ENCODE results near the gene TEX261.

TEX261 gene

GRCh38 chr2:70999931-71000330, 5.3 kb upstream of the TEX261 start:
- peak in 1 of 2 experiments; percentile 10 for DNase-seq

- peak in 1 of 2 experiments; percentile 11 for DNase-seq
Measured at GRCh38 chr2:70999362-70999761, 4.7 kb upstream of the TEX261 start.

DNA sequence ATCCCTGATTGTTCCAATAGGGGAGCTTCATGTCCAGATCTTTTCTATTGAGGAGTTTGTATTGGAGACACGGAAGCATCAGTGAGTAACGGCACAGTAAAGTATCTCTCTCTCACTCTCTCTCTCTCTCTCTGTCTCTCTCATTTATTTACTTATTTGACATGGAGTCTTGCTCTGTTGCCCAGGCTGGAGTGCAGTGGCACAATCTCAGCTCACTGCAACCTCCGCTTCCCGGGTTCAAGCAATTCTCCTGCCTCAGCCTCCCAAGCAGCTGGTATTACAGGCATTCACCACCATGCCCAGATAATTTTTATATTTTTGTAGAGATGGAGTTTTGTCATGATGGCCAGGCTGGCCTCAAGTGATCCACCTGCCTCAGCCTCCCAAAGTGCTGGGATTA, 4.2 kb upstream of the TEX261 start:
- peak in 1 of 2 experiments; percentile 4 for DNase-seq

GRCh38 chr2:70995426-70995729, 705 bp upstream of the TEX261 start:
- DNase-seq, result peak; percentile 60 to 63

- DNase-seq, result peak; percentile 66 to 76
Measured at GRCh38 chr2:70994009-70994698, 519 bp downstream of the TEX261 start.

DNA sequence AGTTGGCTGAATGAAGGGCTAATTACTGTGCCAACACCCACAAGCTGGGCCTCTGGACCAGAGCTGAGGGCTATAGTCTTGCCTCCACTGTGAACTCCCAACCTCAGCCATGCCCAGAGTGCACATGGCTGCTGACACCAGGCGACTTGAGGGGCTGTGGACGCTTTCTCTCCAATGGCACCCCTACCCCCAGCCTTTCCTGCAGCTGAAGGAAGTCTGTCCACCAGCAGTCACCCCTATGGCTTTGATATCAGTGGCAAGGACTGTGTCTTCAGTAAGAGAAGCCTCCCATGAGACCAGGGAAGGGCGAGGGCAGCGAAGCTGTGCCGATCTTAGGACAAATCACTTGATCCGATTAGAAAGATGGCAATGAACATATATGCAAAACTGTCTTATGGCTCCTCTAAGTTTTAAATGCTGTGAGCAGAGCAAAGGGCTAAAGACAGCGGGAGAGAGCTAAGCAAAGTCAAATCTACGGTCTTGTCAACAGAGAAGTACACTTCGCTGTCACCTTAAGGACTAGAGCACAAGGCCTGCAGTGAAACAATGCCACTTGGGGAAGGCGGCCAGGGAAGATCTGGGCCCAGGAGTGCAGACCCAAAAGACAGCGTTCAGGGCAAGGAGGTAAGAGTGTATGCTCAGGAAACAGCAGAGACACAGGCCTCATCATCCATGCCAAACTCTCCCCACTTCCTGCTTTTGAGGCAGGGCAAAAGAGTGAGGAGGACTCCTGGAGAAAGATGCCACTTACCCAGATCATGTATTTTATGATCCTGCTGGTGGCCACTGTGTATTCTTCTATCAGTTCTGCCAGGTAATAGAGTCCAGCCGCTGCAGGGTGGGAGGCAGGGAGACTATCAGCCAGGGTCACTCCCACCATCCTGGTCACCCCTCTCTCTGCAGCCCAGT, 1.5 kb downstream of the TEX261 start:
- DNase-seq, result peak; percentile 16 to 18

- DNase-seq, result no peak
Measured at GRCh38 chr2:70991742-70992141, 2.9 kb downstream of the TEX261 start.

DNA sequence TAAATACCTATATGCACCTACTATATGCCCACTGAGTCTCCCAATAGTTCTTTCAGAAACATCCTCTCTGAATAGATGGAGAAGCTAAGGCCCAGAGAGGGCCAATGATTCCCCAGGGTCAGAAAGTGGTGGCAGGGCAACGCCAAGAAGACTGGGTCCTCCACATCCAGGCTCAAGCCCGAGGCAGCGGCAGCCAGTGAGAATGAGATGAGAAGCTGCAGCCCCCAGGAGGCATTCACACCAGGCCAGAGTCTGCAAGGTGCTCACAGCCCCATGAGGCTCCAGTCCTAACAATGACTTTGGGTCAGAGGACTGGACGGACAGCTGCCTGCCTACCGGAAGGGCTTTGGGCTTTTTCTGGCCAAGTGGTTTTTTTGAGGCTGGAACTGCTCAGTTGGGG, 3.5 kb downstream of the TEX261 start:
- DNase-seq, result no peak

DNA sequence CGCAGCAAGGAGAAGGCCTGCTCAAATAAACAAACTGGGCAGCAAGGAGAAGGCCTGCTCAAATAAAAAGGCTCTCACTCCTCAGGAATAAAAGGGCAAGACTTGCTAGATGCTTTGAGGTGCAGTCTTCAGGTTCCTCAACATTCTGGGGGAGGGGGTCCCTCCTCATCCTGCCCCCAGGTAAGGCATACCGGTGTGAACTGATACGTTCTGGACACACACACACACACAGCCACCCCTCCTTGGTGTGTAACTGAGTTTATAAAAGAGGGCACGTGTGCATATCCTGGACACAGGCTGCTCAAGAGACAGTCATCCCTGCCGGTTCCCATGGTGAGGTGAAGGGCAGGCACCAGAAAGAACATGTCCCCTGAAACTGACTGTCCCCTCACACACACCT, 4.5 kb downstream of the TEX261 start:
- no peak for DNase-seq

DNA sequence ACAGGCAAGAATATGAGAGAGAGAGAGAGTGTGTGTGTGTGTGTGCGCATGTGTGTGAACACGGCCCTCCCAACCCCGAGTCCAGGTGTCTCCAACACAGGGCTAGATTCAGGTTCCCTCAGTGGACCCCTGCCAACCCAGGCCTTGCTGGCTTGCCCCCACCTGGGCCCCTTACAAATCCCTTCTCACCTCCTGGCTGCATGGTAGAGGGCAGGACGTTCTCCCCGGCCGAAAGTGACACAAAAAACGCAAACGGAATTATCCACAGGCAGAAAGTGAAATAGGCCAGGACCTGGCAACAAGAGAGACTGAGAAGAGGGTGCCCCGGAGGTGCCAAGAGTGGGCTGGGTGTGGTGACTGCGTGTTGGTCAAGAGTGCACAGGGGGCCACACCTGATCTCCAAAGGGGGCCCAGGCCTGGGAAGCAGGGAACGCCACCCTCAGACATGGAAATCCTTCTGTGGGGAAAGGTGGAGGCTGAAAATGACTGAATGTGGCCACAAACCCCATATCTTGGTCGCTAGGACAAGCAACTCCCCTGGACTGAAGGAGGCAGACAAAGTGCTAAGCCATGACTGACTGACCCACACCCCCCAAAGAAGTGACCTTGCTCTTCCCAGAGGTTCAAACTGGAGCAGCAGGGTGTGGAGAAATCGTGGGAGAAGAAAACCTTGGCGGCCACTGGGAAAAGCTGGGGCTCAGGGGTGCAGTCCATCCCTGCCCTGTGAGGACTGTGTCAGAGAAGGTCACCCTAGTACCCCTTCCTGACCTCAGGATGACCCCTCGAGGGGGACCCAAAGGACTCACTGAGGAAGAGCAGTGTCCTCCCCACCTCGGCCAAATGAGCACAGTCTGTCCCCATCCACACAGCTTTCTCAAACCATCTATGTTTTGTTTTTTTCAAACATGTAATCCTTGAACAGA, 5.7 kb downstream of the TEX261 start:
- DNase-seq, result peak; percentile 9 to 11

- DNase-seq, result peak; percentile 10 to 14
Measured at GRCh38 chr2:70988151-70988550, 6.5 kb downstream of the TEX261 start.

GRCh38 chr2:70987386-70987785, 7.3 kb downstream of the TEX261 start:
- DNase-seq, result peak; percentile 10

DNA sequence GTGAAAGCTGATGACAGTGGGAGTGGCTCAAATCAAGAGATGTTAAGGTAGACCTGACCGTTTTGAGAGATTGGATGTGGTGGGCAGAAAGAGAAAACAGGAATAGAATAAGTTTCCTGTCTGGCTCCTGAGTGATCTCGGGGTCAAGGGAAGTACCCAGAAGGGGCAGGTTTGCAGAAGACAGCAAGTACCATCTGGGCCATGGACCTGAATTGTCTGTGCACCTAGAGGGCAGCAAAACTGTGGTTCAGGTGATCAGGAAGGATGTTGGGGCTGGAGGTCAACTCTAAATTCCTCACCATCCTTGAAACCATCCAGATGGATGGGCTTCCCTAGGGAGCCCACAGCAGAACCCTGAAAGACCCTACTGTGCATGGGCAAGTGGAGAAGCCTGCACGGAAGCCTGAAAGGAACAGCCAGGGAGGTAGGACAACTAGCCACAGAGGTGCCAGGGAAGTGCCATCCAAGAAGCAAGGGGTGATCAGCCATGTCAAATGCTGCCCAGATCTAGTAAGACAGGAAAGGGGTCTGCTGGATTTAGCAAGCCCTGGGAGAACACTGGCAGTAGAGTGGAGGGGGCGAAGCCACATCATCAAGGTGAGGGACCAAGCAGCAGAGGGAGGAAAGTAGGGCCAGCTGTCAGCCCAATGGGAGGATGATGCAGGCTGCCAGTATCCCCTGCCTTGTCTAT, 8.0 kb downstream of the TEX261 start:
- peak; percentile 9 to 14 for DNase-seq

DNA sequence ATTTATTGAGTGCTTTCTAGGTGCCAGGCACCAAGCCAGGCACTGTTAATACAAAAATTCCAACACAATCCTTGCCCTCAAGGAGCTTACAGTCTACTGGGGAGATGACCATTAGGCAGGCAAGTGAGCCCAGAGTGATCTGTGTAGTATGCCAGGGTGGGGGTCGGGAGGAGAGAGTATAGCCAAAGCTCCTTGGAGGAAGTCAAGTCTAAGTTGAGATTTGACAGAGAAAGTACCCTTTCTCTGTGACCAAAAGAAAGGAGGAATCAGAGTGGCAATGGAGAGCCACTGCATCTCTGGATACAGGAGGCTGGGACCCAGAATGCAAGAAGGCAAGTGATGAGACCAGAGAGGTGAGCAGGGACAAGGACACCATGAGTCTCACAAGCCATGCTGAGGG, 8.7 kb downstream of the TEX261 start:
- peak; percentile 10 to 15 for DNase-seq

DNA sequence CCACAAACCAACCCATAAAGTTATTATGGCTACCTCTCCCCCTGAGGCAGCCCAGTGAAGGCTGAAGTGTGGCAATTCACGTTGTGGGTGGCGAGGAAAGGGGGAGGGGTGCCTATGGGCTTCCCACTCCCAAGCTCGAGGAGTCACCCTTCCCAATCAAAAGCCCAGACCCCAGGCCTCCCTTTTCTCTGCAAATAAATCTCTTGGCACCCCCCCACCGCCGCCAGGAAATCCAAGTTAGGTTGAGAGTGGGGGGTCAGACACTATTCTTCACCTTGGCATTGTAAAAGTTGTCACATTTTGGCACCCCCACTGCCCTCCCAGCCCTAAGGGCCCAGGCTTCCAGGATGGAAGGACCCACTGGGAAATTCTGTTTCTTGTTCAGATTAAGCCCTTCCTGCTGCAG, 9.4 kb downstream of the TEX261 start:
- DNase-seq, result no peak

DNA sequence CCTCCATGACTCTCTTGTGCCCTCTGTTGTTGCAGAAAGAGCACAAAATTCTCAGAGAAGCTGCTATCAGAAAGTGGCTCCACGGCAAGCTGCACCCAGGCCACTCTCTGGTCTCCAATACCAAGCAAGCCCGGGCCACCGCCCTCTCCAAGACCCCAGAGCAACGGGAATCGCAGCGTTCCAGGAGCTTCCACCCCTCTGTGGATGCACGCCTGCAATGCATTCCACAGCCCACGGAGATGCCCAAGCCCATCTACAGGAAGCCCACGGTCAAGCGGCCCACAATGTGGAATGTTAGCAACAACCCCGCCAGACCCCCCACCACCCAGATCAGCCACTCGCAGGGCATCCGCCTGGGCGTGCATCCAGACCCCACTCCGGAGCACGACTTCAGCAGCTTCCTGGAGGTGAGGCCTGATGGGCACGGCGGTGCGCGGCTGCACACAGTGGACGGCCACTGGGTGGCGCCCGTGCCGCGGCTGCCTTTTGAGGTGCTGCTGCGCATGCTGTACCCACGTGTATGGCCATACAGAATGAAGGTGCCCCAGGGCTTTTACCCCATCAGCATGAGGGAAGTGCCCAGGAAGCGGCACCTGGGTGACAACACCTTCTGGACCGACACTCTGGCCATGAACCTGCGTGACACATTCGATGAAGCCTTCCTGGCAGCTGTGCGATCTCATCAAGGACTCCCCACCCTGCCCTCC, 9.9 kb downstream of the TEX261 start:
- peak; percentile 87 to 91 for DNase-seq

- no peak for DNase-seq
Measured at GRCh38 chr2:70984228-70984575, 10.5 kb downstream of the TEX261 start.

GRCh38 chr2:70983506-70984227, 11.0 kb downstream of the TEX261 start:
- DNase-seq, result peak in 1 of 2 experiments; percentile 8

- DNase-seq, result peak in 1 of 2 experiments; percentile 13
Measured at GRCh38 chr2:70982971-70983370, 11.7 kb downstream of the TEX261 start.

- peak; percentile 1 to 10 for DNase-seq
Measured at GRCh38 chr2:70981866-70982810, 12.5 kb downstream of the TEX261 start.

All from activated T-cell treated with anti-CD3 and anti-CD28 coated beads, Interleukin-2, amount 50 U/mL, for 48 hours (primary cell).